ENCODE results near the gene GPR55.

GRCh38 chr2:230898713-230899091 is 26.3 kb downstream of the GPR55 start:
- no peak for TF ChIP-seq EZH2 (IDR thresholded peaks at IDR 0.05; ENCODE audit: borderline replicate concordance, low read length)
- no peak for TF ChIP-seq CTCF (IDR thresholded peaks at IDR 0.05; ENCODE audit: low read length)
